Naive thymus-derived CD4-positive, alpha-beta T cell (primary cell): ENCODE data around the gene NT5DC3. TPM values are rescaled to one million over a fixed set of nuclear protein-coding genes. Genes with fewer than 3 reads are reported as not detected.

Experiments
- ATAC-seq: fragments of 150-1000 bp; cut with Tn5 transposase; 2 replicates; pipeline ENCODE4 v1.10.0; 2021; ENCODE audit warnings: mild to moderate bottlenecking, moderate library complexity
- CTCF ChIA-PET: fragments of 350-600 bp; sonication (Branson Sonifier 250); formaldehyde crosslinking; loops from one replicate; lab custom pipeline; 2021; ENCODE audit warnings: antibody characterized with exemption; lab: Charles Lee
- POLR2A ChIA-PET: fragments of 350-600 bp; sonication (Branson Sonifier 250); formaldehyde crosslinking; loops from one replicate; lab custom pipeline; 2021; ENCODE audit warnings: antibody characterized with exemption, inconsistent platforms; lab: Charles Lee
- DNase-seq, 9 donors: peaks; one replicate each; pipeline versions ENCODE4 v3.0.0 to v3.0.0-alpha.2; 2020 to 2022; ENCODE audit warnings: mixed read lengths in 1 of 9
- H3K27ac ChIP-seq: one replicate; pipeline ENCODE4 v1.7.0; 2013; ENCODE audit warnings: mild to moderate bottlenecking, low read depth, low read length, moderate library complexity
- H3K27me3 ChIP-seq, 2 donors: one replicate each; pipeline ENCODE4 v1.7.0; 2013; ENCODE audit warnings: low read length in 2 of 2, mild to moderate bottlenecking in 2 of 2, moderate library complexity in 2 of 2; ENCODE audit not compliant: control insufficient read depth in 2 of 2, insufficient read depth in 2 of 2
- H3K36me3 ChIP-seq, 3 experiments: 1 replicate in 2 of 3; 2 replicates in 1 of 3; pipeline ENCODE4 v1.7.0; 2013; ENCODE audit warnings: low read length in 3 of 3, mild to moderate bottlenecking in 3 of 3, moderate library complexity in 1 of 3; ENCODE audit not compliant: insufficient read depth in 3 of 3, control insufficient read depth in 2 of 3
- H3K4me1 ChIP-seq, 2 donors: one replicate each; pipeline ENCODE4 v1.7.0; 2013; ENCODE audit warnings: low read length in 2 of 2, mild to moderate bottlenecking in 2 of 2, moderate library complexity in 1 of 2; ENCODE audit not compliant: control insufficient read depth in 2 of 2, insufficient read depth in 2 of 2
- H3K4me3 ChIP-seq: 2 replicates; pipeline ENCODE4 v1.7.0; 2013; ENCODE audit warnings: mild to moderate bottlenecking, low read length
- H3K9me3 ChIP-seq, 3 experiments: 1 replicate in 2 of 3; 2 replicates in 1 of 3; pipeline ENCODE4 v1.7.0; 2013; ENCODE audit warnings: low read length in 3 of 3; ENCODE audit not compliant: control insufficient read depth in 2 of 3
- H3K27ac Mint-ChIP-seq, 9 donors: one replicate each; pipeline ENCODE4 v1.8.0; 2020 to 2022; ENCODE audit warnings: mixed read lengths in 9 of 9, mild to moderate bottlenecking in 8 of 9, moderate library complexity in 5 of 9, inconsistent platforms in 2 of 9
- H3K27me3 Mint-ChIP-seq, 5 donors: one replicate each; pipeline ENCODE4 v1.8.0; 2021 to 2022; ENCODE audit warnings: mixed read lengths in 5 of 5, mild to moderate bottlenecking in 1 of 5
- H3K36me3 Mint-ChIP-seq, 5 donors: one replicate each; pipeline ENCODE4 v1.8.0; 2020 to 2022; ENCODE audit warnings: mixed read lengths in 5 of 5, mild to moderate bottlenecking in 3 of 5, inconsistent platforms in 1 of 5
- H3K4me1 Mint-ChIP-seq, 7 donors: one replicate each; pipeline ENCODE4 v1.8.0; 2020 to 2022; ENCODE audit warnings: mixed read lengths in 7 of 7, mild to moderate bottlenecking in 3 of 7, inconsistent platforms in 1 of 7
- H3K4me3 Mint-ChIP-seq, 10 donors: one replicate each; pipeline ENCODE4 v1.8.0; 2020 to 2022; ENCODE audit warnings: mild to moderate bottlenecking in 10 of 10, mixed read lengths in 10 of 10, moderate library complexity in 6 of 10, inconsistent platforms in 2 of 10
- H3K9me3 Mint-ChIP-seq, 11 donors: one replicate each; pipeline ENCODE4 v1.8.0; 2020 to 2022; ENCODE audit warnings: mixed read lengths in 11 of 11, mild to moderate bottlenecking in 4 of 11, inconsistent platforms in 1 of 11, moderate library complexity in 1 of 11
- intact Hi-C, 2 donors: fragments of 100-400 bp; cut with micrococcal nuclease; formaldehyde crosslinking; loops; one replicate each; pipeline ENCODE4 v1.15.1; 2023
- polyA plus RNA-seq, 2 donors: library from polyadenylated mRNA; unstranded; fragments of 300-500 nt; fragmentation: Illumina TruSeq; gene quantifications; one replicate each; pipeline ENCODE4 v1.2.3, GENCODE V29; 2021
- total RNA-seq, 6 experiments: library from RNA in 5 of 6; stranded (reverse) in 5 of 6; gene quantifications; 1 replicate in 5 of 6; 2 replicates in 1 of 6; pipeline ENCODE4 v1.2.3 and lab custom pipeline; 2021 to 2026

The NT5DC3 gene
- total and polyA plus RNA-seq, 7 experiments from 2014 or later, result 0.99 to 5.0 (median 4.4) TPM

DNA sequence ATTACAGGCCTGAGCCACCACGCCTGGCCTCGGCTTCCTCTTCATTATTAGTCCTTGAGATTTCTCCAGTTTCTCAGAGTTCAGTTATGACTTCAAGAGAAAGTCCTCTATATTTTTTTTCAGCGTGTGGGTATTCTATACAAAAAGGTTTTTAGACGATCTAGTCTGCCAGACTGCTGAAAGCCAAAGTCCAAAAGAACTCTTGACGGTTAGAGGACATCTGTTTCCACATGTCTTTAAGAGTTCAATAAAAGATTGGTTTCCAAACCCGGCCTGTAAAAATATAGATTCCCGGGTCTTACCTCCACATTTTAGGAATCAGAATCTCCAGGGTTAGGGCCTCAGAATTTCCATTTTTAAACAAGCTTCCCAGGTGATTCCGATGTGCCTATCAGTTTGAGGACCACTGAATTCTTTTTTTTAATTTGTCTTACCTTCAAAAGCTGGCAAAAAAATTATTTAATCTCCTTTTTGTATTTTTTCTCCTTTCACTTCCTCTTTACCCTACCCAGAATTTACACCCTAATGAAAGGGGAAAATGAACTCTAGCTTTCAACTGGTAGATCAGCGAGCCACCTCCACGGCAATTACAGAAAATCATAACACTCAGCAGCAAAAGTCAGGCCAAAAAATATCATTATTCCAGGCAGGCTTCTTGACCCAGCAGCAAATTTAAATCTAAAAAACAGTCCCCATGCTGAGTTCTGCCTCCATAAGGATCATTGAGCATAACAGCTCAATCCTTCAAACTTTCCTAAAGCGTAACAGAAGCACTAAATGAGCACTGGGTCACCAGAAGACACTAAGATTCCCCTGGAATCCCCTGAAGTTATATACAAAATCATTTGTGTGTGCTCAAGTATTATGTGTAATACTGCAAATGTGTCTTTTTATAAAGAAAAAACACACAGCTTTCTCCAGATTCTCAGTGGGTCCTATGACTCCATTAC, 8.7 kb downstream of the NT5DC3 start:
- H3K4me1 ChIP-seq, result no peaks in the 10 kb centered on the region
- DNase-seq (no peak), ATAC-seq (no peak)
- H3K27me3 ChIP-seq, result no peaks in the 10 kb centered on the region
- H3K27ac ChIP-seq, result no peak overlapping the region
- no peaks in the 10 kb centered on the region for H3K9me3 ChIP-seq
- no peaks in the 10 kb centered on the region for H3K36me3 ChIP-seq
- Mint-ChIP-seq H3K4me3 (no peak overlapping the region), H3K9me3 (peaks cover 0 to 8% (median 0%) of the 10 kb centered on the region in 11 donors), H3K27ac (no peak overlapping the region), H3K27me3 (no peaks in the 10 kb centered on the region), H3K36me3 (peaks cover 3 to 18% (median 12%) of the 10 kb centered on the region in 5 donors), H3K4me1 (peaks cover 0 to 13% (median 5%) of the 10 kb centered on the region in 7 donors)
- intact Hi-C loops, result no loop called here
- CTCF ChIA-PET, result no interaction called here
- POLR2A ChIA-PET, result no interaction called here
- no peak overlapping the region for H3K4me3 ChIP-seq

- Histone ChIP-seq H3K4me3 (no peak overlapping the region), H3K9me3 (no peaks in the 10 kb centered on the region), H3K27me3 (no peaks in the 10 kb centered on the region), H3K36me3 (no peaks in the 10 kb centered on the region), H3K27ac (no peak overlapping the region), H3K4me1 (no peaks in the 10 kb centered on the region)
- peaks cover 0 to 8% (median 0%) of the 10 kb centered on the region in 11 donors for H3K9me3 Mint-ChIP-seq
- H3K27ac Mint-ChIP-seq, result no peak overlapping the region
- DNase-seq (no peak), ATAC-seq (no peak)
- no peak overlapping the region for H3K4me3 Mint-ChIP-seq
- POLR2A ChIA-PET, result no interaction called here
- CTCF ChIA-PET, result no interaction called here
- intact Hi-C loops, result no loop called here
- H3K36me3 Mint-ChIP-seq, result peaks cover 3 to 18% (median 12%) of the 10 kb centered on the region in 5 donors
- H3K27me3 Mint-ChIP-seq, result no peaks in the 10 kb centered on the region
- H3K4me1 Mint-ChIP-seq, result peaks cover 0 to 13% (median 5%) of the 10 kb centered on the region in 7 donors
Measured at GRCh38 chr12:103830730-103831320, 10.2 kb downstream of the NT5DC3 start.

DNA sequence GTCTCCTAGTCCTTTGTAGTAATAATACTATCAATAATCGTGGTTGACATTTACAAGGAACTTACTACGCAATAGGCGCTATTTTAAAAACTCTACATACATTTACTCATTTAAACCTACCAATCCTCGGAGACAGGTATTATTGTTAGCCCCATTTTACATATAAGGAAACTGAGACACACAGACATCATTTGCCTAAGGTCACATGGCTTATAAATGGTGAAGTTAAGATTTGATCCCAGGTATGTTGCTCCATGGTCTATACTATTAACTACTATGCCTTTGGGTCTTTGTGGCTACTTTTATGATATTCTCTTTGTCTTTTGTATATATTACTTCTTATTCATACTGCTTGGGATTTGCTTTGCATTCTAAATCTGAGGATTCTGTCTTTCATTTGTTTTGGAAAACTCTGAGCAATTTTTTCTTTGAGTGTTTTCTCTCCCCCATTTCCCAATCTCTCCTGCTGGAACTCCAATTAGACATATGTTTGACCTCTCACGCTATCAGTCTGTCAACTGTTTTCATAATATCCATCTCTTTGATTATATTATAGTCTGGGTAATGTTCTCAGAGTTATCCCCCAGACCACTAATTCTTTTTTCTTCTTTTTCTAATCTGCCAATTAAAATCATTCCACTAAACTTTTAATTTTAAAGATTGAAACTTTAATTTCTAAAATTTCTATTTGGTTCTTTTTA, 10.9 kb downstream of the NT5DC3 start:
- Histone ChIP-seq H3K4me3 (no peak overlapping the region), H3K27me3 (no peaks in the 10 kb centered on the region), H3K4me1 (no peaks in the 10 kb centered on the region), H3K9me3 (no peaks in the 10 kb centered on the region), H3K27ac (no peak overlapping the region), H3K36me3 (no peaks in the 10 kb centered on the region)
- ChIA-PET POLR2A (no interaction called here), CTCF (no interaction called here)
- Mint-ChIP-seq H3K9me3 (peaks cover 0 to 8% (median 0%) of the 10 kb centered on the region in 11 donors), H3K4me1 (peaks cover 0 to 13% (median 5%) of the 10 kb centered on the region in 7 donors), H3K27me3 (no peaks in the 10 kb centered on the region), H3K36me3 (peaks cover 3 to 13% (median 12%) of the 10 kb centered on the region in 5 donors), H3K27ac (no peak overlapping the region), H3K4me3 (no peak overlapping the region)
- intact Hi-C loops, result no loop called here
- DNase-seq, result no peak
- no peak for ATAC-seq

- intact Hi-C loops, result no loop called here
- no peaks in the 10 kb centered on the region for H3K27me3 Mint-ChIP-seq
- ATAC-seq (peak; percentile 45), DNase-seq (no peak)
- H3K4me1 ChIP-seq, result no peaks in the 10 kb centered on the region
- H3K36me3 ChIP-seq, result no peaks in the 10 kb centered on the region
- H3K4me3 Mint-ChIP-seq, result no peak overlapping the region
- H3K27me3 ChIP-seq, result no peaks in the 10 kb centered on the region
- H3K27ac Mint-ChIP-seq, result no peak overlapping the region
- no peaks in the 10 kb centered on the region for H3K9me3 ChIP-seq
- peaks cover 0 to 8% (median 0%) of the 10 kb centered on the region in 11 donors for H3K9me3 Mint-ChIP-seq
- ChIA-PET POLR2A (no interaction called here), CTCF (no interaction called here)
- H3K36me3 Mint-ChIP-seq, result peaks cover 3 to 13% (median 9%) of the 10 kb centered on the region in 5 donors
- H3K4me3 ChIP-seq, result no peak overlapping the region
- no peak overlapping the region for H3K27ac ChIP-seq
- peaks cover 0 to 16% (median 5%) of the 10 kb centered on the region in 7 donors for H3K4me1 Mint-ChIP-seq
Measured at GRCh38 chr12:103829092-103829491, 11.9 kb downstream of the NT5DC3 start.

DNA sequence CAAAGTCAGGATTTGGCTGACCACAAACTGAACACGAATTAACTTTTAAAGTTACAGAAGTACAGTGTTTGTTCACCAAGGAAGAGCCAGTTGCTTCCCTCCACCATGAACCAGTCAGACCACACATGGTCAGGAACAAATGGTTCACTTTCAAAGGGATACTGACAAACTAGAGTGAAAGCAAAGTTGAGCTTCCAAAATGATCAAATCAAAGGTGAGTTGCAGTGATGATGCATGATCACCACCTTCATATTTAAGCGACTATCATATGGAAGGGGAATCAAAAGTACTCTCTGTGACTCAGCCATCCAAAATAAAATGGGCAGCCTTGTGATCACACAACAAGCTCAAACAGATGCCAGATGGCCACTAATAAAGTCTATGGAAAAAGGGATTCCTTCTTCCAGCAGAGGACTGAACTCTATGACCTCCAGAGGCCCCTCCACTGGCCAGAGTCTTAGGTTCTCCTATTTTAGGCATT, 13.1 kb downstream of the NT5DC3 start:
- ChIA-PET CTCF (no interaction called here), POLR2A (no interaction called here)
- Histone ChIP-seq H3K27me3 (no peaks in the 10 kb centered on the region), H3K27ac (no peak overlapping the region), H3K4me3 (no peak overlapping the region), H3K4me1 (no peaks in the 10 kb centered on the region), H3K9me3 (no peaks in the 10 kb centered on the region), H3K36me3 (no peaks in the 10 kb centered on the region)
- peaks cover 0 to 8% (median 0%) of the 10 kb centered on the region in 11 donors for H3K9me3 Mint-ChIP-seq
- peaks cover 0 to 13% (median 5%) of the 10 kb centered on the region in 7 donors for H3K4me1 Mint-ChIP-seq
- H3K4me3 Mint-ChIP-seq, result no peak overlapping the region
- intact Hi-C loops, result no loop called here
- ATAC-seq (no peak), DNase-seq (no peak)
- H3K27me3 Mint-ChIP-seq, result no peaks in the 10 kb centered on the region
- H3K27ac Mint-ChIP-seq, result no peak overlapping the region
- H3K36me3 Mint-ChIP-seq, result peaks cover 3 to 13% (median 9%) of the 10 kb centered on the region in 5 donors

- Mint-ChIP-seq H3K4me1 (peaks cover 0 to 7% (median 0%) of the 10 kb centered on the region in 7 donors), H3K27ac (no peak overlapping the region), H3K27me3 (no peaks in the 10 kb centered on the region), H3K4me3 (no peak overlapping the region), H3K9me3 (peaks cover 0 to 10% (median 3%) of the 10 kb centered on the region in 11 donors), H3K36me3 (peaks cover 0 to 13% (median 8%) of the 10 kb centered on the region in 5 donors)
- POLR2A ChIA-PET, result no interaction called here
- intact Hi-C loops, result no loop called here
- no peaks in the 10 kb centered on the region for H3K27me3 ChIP-seq
- H3K4me1 ChIP-seq, result no peaks in the 10 kb centered on the region
- no peak overlapping the region for H3K27ac ChIP-seq
- CTCF ChIA-PET, result no interaction called here
- H3K9me3 ChIP-seq, result no peaks in the 10 kb centered on the region
- ATAC-seq (no peak), DNase-seq (no peak)
- H3K36me3 ChIP-seq, result no peaks in the 10 kb centered on the region
- H3K4me3 ChIP-seq, result no peak overlapping the region
Measured at GRCh38 chr12:103824845-103825244, 16.2 kb downstream of the NT5DC3 start.
